ENCODE results near the gene DDX1.

- TF ChIP-seq CTCF (conservative IDR thresholded peaks at IDR 0.05 in 1 of 2, IDR thresholded peaks at IDR 0.05 in 1 of 2; ENCODE audit: low read depth in 1 of 2, low read length in 2 of 2) = no peak
- no peak for TF ChIP-seq EZH2 (IDR thresholded peaks at IDR 0.05; ENCODE audit: low read length, missing control alignments)
Measured at GRCh38 chr2:15619938-15620337, 28.3 kb downstream of the DDX1 start.
